Activated CD4-positive, alpha-beta T cell treated with anti-CD3 and anti-CD28 coated beads, Interleukin-2, amount 50 U/mL, for 16 hours (primary cell): ENCODE results near the gene GCLC.
A peak's percentile ranks its signal among the peaks of the same experiment; 100 is the strongest.
"Not testable (repeated sequence)": the region's sequence is repeated elsewhere in the genome, so short reads cannot be mapped to it uniquely, and the experiment has no call there.

Experiments
- DNase-seq: peaks from one replicate; pipeline ENCODE4 v3.0.0-alpha.2; 2020

The GCLC gene

GRCh38 chr6:53556986-53557715, 12.2 kb upstream of the GCLC start:
- DNase-seq = no peak

GRCh38 chr6:53553600-53553999, 8.7 kb upstream of the GCLC start:
- not testable (repeated sequence) for DNase-seq

- DNase-seq = not testable (repeated sequence)
These were observed 6.8 kb upstream of the GCLC start for GRCh38 chr6:53551681-53552080.

GRCh38 chr6:53547811-53548496, 3.1 kb upstream of the GCLC start:
- DNase-seq = peak; percentile 96

GRCh38 chr6:53547166-53547810, 2.4 kb upstream of the GCLC start:
- DNase-seq = no peak

GRCh38 chr6:53546281-53546680, 1.4 kb upstream of the GCLC start:
- no peak for DNase-seq

- DNase-seq = no peak
These were observed 758 bp downstream of the GCLC start for GRCh38 chr6:53544217-53544469.

- DNase-seq = peak; percentile 10
These were observed 1.3 kb downstream of the GCLC start for GRCh38 chr6:53543359-53544216.

GRCh38 chr6:53541900-53542299, 3.0 kb downstream of the GCLC start:
- DNase-seq = no peak

GRCh38 chr6:53540129-53540692, 4.7 kb downstream of the GCLC start:
- no peak for DNase-seq

- DNase-seq = no peak
These were observed 5.3 kb downstream of the GCLC start for GRCh38 chr6:53539561-53539960.

GRCh38 chr6:53536561-53536960, 8.3 kb downstream of the GCLC start:
- DNase-seq = no peak

GRCh38 chr6:53532942-53533341, 12.0 kb downstream of the GCLC start:
- no peak for DNase-seq

- peak; percentile 6 for DNase-seq
These were observed 12.7 kb downstream of the GCLC start for GRCh38 chr6:53532061-53532797.

GRCh38 chr6:53530780-53531386, 14.0 kb downstream of the GCLC start:
- DNase-seq = no peak

- DNase-seq = no peak
These were observed 14.6 kb downstream of the GCLC start for GRCh38 chr6:53530346-53530745.

- DNase-seq = peak; percentile 25
These were observed 15.4 kb downstream of the GCLC start for GRCh38 chr6:53529324-53530036.

- no peak for DNase-seq
These were observed 16.8 kb downstream of the GCLC start for GRCh38 chr6:53528107-53528506.

GRCh38 chr6:53527249-53527765, 17.6 kb downstream of the GCLC start:
- DNase-seq = no peak

GRCh38 chr6:53526000-53526399, 18.9 kb downstream of the GCLC start:
- no peak for DNase-seq

- no peak for DNase-seq
These were observed 20.5 kb downstream of the GCLC start for GRCh38 chr6:53524455-53524815.
